ENCODE measurements around the gene CHST15.
"Not testable (repeated sequence)": the region's sequence is repeated elsewhere in the genome, so short reads cannot be mapped to it uniquely, and the experiment has no call there.

CHST15 gene

DNA sequence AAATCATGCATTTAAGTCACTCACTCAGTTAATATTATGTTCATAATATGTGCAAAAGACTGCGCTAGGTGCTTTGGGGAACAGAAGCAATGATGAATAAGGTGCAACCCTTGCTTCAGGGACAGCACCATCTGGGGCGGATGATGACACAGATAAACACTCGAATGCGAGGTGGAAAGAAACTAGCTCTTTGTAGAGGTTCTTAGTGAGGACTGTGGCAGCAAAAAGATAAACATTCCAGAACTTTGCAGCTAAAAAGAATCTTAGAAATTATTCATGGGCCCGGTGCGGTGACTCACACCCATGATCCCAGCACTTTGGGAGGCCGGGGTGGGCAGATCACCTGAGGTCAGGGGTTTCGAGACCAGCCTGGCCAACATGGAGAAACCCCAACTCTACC is 29.8 kb upstream of the CHST15 start:
- DNase-seq: no peak

DNA sequence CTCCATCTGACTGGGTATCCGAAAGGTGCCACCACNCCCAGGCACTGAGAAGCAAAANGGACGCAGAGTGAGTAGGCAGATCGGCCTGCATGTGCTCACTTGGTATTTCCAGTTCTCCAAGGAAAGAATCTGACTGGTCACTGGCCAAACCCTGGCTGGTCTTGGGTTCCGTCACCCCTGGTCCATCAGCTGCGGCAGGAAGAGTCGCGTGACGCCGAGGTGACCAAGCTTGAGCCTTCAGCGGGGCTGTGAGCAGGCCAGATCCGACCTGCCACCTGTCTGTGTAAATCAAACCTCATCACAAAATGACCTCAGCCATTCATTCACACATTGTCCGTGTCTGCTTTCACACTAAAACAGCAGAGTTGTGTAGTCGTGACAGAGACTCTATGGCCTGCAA is 28.8 kb upstream of the CHST15 start:
- no peak for DNase-seq

DNA sequence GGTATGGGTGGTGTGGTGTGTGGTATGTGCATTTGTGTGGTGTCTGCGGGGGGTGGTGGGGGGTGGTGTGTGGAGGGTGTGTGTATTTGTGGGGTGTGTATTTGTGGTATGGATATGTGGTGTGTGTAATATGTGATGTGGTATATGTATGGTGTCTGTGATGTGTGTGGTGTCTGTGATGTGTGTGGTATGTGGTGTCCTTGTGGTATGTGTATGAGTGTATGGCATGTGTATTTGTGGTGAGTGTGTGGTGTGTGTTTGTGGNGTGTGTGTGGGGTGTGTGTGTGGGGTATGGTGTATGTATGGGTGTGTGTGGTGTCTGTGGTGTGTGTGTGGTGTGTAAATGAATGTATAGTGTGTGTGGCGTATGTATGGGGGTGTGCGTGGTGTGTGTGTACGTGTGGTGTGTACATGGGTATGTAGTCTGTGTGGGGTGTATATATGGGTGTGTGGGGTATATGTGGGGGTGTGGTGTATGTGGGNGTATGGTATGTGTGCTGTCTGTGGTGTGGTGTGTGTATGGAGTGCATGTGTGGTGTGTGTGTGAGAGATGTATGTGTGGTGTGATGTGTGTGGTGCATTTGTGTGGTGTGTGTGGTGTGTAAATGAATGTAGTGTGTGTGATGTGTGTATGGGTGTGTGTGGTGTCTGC is 27.1 kb upstream of the CHST15 start:
- DNase-seq: no peak

DNA sequence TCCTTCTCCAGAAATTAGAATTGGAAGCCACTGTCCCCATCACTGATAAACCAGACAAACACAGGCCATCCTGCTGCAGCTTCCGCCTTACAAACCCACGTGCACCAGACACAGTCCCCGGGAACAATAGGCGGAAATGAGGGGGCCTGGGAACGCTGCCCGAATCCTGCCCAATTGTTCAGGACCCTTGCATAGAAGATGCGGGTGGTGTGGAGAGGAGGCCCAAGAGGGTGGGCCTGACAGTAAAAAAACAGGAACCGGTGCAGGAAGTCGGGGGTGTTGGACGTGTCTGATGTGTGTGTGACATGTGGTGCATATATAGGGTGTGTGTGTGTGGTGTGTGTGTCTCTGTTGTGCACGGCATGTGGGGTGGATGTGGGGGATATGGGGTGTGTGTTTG is 26.5 kb upstream of the CHST15 start:
- DNase-seq: no peak

DNA sequence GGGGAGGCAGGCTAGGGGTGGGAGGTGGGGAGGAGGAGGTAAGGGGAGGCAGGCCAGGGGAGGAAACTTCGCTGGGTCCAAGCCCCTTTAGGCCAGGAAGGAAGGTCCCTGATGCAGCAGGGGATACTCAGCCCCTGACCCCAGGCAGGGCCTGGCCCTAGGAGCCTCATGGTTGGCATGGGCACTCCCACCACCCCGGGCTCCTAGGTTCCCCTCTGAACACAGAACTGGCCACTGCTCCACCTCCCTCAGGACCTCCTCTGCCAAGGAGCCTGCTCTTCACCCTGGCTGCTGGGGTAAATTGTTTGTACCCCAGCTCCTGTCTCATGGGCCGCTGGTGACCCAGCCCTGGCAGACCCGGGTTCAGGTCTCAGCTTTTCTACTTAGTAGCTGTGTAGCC is 25.8 kb upstream of the CHST15 start:
- DNase-seq: no peak

DNA sequence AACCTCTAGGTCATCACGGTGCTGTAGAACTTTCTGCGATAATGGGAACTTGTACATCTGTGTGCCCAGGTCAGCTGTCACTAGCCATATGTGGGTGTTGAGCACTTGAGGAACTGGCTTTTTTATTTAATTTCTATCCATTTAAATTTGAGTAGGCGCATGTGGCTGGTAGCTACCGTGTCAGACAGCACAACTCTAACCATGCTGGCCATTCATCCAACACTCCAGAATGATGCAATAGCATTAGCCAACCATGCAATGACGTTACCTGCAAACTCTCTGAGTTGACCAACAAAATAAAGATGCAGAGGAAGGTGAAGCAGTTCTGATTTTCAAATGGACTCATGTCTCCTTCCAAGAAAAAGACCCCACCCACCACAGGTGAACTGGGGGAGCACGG is 24.4 kb upstream of the CHST15 start:
- DNase-seq: no peak

DNA sequence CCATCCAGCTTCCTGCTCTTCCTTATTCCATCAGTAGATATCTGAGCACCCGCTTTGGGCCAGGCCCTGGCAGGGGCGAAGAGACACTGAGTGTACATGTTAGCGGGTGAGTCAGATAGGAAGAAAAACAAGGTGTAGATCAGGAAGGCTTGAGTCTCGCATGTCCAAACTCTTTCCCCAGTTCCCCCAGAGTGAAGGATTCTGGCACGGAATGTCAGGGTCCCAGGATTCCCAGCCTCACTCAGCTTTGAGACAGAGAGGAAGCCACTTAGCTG is 24.1 kb upstream of the CHST15 start:
- no peak for DNase-seq

DNA sequence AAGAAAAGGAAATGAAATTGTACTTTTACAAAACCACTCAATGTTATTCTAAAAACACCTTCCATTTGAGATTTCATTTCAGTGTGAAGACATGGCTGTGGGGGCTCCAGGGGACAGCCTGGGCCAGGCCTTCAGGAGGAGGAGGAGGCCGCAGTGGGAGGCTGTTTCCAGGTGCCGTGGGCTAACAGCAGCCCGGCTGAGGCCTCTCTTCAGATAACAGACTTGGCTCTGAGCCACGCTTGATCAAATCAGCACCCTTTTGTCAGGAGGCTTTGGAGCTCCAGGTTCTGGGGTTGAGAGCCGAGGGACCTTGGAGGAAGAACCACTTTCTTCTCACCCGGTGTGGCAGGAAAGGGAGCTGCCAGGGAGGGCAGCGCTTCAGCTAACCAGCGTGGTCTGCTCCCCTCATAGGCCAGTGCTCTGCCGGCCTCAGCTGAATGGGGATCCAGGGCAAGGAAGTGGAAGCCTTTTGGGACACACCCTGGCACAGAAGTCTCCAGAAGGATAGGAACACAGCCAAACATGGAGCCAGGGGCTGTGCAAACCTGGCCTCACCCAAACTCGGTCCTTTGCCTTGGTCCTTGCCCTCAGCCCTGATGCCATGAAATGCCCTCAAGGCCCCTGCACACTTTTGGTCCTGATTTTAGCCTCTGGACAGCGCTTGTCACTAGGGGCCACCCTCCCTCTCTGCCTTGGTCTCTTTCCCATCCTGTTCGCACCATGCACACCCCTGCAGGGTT is 23.5 kb upstream of the CHST15 start:
- DNase-seq: no peak

DNA sequence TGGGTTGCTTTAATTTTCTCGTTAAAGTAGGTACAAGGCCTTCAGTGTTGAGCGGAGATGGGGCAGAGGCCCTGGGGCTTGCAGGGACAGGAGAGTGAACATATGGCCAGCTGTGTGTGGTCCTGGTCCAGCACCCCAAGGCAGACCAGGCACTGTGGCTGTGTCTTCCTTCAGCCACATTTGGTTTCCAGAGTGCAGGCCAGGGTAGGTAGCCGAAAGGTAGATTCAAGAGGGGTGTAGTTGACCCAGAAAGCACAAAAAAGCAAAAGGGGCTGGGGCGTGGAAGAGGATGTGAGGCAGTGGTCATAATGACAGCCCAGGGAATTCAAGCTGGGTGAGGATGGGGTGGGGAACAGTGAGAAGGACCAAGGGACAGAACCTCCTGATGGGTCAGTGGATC is 21.3 kb upstream of the CHST15 start:
- DNase-seq: no peak

DNA sequence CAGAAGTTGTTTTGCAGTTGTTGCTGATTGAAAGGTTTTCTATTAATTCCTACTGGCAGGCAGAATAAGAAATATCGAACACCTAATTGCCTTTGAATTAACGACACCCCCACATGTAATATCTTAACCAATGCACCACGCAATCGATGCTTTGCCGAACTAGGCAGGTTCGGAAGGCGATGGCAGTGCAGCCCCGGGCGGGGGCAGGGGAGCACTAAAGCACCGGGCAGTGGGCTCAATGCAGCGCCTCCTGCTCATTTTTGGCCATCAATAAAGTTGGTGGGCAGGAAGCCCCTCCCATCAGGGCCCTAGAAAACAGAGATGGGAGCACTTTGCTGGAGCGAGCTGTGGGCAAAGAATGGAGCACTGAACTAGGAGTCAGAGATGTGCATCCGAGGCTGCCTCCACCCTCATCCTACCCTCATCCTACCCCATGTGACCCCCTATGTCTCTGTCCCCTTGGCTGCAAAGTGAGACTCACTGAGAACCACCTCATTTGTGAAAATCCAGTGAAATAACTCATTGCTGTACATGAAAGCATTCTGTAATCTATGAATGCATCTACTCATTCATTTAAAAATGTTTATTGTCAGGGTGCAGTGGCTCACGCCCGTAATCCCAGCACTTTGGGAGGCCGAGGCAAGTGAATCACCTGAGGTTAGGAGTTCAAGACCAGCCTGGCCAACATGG is 19.6 kb upstream of the CHST15 start:
- DNase-seq: no peak

DNA sequence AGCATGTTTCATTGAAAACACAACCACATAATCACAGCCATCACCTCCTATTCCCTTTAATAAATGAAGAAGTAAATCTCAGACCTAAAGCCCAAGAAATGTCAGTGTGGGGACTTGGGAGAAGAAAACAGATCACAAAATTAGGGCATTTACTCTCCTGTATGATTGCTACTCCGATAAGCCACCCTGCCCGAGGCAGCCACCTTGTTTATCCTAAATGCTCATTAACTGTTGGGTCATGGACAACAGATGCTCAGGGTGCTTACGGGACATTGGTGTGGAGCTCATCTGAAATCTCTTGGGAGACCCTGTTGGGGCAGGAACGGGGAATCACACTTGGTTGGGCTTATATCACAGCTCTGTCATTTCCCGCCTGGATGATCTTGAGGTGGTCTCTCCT is 17.5 kb upstream of the CHST15 start:
- DNase-seq: no peak

DNA sequence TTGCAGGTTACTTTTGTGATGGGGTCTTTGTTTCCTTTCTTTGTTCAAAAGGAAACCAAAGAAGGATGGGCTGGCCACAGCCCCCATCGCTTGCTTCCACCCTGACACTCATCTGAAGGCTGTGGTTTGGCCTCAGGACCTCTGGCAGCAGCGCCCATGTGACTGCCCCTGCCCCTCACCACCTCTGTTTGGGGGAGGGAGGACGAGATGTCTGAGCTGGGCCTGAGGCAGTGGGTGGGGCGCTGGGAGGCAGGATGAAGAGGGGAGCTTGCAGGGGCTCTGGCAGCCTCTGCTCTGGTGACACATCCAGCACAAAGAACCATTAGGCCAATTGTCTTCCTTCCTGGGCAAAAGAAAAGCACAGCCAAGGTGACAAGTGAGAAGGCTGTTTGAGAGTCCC is 15.9 kb upstream of the CHST15 start:
- DNase-seq: no peak

DNA sequence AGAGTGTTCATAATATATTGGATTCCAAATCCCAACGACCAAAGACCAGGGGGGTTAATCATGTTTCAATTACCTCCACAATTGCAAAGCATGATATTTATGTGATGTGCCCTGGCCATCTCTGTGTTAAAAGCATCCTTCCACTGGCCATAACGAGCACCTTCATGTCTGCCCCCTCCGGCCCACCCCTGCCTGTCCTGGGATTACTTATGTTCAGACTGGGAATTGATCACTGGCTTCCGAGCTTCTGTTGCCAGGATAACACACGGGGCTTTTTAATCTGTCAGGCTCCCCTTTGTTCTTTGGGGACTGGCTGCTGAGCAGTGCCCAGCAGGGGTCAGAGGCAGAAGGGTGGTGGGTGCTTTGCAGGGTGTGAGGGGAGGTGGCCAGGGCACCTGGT is 13.7 kb upstream of the CHST15 start:
- no peak for DNase-seq

DNA sequence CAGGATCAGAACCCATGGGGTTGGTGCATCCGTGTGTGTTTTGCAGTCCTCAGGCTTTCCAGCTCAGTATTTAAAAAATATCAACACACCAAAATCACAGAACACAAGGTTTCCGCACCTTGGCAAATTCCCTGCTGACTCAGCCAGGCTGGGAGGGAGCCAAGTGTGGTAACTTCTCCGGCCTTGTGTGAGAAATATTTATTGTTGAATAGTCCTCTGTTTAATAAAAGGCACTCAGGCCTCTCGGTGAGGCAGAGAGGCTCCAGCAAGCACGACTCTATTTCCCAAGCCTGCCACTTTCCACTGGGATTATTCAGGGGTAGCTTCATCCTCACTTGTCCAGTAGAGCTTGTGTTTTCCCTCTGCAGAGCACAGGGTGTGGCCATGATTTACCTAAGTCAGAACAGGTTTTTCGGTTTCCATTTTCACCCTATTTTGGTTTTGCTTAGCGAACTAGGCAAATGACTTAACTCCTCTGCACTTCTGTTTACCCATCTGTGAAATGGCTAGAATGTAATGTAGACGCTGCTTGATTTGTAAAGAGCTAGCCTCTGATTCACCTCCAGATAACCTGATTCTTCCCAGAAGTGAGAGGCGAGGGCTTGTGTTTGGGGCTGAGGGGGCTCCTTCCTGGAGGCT is 13.0 kb upstream of the CHST15 start:
- no peak for DNase-seq

DNA sequence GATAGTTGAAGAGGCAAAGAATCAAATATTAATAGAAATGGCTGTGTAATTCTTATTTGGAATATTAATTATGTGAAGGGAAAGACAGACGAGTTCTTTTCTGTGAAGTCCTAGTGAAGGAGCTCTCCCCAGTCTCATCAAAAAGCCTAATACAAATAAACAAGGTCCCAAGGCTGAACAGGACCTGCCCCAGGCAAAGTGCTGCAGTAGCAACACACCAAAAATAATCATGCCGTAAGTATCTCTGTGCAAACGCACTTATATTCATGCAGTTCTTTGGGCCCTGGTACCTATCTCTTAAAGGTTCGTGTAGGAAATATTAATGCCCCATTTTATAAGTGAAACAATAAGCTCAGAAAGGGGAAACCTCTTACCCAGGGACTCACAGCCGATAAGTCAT is 12.2 kb upstream of the CHST15 start:
- no peak for DNase-seq

DNA sequence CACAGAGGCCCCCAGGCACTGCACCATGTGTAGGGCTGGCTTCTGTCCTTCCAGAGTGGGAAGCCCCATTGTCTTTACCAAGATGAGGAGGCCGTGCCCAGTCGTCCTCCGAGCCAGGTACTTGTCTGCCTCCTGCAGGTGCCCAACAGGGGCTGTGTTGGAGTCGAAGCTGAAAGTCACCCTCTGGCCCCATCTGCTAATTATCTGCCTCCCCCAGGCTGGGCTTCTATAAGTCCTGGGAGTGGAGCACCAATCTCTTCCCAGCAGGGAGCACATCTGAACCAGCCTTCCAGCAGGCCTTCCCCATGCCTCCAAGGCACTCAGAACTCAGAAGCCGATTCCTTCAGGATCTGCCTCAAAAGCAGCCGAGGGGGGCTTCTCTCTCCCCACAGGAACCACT is 11.6 kb upstream of the CHST15 start:
- DNase-seq: no peak

DNA sequence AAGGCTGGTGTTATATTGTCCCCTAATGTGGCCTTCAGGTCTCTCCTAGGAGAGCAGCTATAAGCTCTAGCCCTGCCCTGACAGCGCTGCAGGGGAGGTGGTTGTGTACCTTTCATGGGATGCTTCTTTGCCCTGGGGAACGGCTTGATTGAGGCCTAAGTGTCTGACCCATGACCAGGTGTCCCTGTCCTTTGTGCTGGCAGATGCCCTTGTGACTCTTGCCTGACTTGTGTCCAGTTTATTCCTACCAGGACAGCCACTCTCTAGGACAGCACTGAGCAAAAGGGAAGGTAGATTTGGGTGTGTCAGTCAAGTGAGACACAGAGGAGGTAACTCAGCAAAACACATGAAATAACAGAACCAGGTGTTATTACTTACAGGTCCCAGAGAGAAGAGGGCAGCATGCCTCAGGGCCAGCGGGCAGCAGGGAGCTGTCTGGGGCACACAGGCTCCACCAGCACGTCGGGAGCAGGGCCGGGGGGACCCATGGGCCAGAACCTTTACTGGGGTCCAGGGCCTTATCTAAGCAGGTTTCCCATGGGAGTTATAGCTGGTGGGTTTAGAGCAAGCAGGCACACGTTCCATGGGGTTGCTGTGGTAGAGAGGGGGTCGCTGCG is 10.7 kb upstream of the CHST15 start:
- no peak for DNase-seq

DNA sequence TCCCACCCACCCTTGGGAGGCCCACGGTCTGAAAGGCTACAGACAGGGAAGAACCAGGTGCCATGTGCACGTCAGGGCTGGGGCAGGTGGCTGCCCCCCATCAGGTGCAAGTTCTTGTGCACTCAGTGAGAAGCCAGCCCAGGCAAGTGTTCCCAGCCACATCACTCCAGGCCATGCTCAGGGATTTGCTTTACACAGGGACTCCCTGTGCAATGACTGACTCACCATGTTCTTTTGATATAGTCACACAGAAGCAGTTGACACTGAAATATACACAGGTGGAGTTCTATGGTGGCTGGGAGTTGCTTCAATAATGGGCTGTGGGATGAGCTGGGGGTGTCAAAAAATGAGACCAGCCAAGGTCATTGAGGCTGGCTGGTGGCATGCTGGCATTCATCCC is 8.0 kb upstream of the CHST15 start:
- DNase-seq: no peak

DNA sequence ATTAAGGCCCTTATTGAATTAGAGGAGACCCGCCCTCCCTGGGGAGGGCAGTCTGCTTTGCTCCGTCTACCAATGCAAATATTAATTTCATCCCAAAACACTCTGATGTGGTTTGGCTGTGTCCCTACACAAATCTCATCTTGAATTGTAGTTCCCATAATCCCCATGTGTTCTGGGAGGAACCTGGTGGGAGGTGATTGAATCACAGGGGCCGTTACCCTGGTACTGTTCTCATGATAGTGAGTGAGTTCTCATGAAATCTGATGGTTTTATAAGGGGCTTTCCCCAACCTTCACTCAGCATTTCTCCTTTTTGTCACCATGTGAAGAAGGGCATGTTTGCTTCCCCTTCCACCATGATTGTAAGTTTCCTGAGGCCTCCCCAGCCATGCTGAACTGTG is 7.3 kb upstream of the CHST15 start:
- DNase-seq: not testable (repeated sequence)

DNA sequence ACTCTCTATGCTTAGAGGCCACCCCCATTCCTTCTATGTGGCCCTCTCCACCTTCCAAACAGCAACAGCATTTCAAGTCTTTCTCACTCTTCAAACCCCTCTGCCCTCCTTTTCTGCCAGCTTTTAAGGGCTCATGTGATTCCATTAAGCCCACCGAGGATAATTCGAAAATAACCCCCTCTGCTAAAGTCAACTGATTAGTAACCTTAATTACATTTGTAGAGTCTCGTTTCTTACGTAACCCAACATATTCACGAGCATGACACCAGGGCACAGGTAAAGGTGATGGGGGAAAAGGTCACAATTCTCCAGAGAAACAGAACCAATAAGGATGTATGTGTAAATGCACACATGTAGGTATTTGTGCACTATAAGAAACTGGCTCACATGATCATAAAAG is 6.7 kb upstream of the CHST15 start:
- DNase-seq: no peak

DNA sequence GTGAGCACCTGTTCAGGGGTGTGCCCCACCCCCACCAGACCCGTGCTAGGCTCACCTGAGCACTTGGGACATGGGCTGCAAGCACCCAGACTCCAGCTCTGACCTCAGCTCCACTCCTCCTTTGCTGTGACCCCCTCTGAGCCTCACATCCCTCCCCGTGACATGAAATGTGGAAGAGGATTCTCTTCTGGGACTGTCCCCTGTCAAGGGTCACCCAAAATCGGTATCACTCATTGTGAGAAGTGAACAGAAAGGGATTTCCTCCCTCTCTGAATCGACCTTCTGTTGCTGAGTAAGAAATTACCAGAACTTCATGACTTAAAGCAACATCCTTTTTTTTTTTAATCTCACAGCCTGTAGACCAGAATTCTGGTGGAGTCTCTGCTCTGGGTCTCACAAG is 6.2 kb upstream of the CHST15 start:
- no peak for DNase-seq

DNA sequence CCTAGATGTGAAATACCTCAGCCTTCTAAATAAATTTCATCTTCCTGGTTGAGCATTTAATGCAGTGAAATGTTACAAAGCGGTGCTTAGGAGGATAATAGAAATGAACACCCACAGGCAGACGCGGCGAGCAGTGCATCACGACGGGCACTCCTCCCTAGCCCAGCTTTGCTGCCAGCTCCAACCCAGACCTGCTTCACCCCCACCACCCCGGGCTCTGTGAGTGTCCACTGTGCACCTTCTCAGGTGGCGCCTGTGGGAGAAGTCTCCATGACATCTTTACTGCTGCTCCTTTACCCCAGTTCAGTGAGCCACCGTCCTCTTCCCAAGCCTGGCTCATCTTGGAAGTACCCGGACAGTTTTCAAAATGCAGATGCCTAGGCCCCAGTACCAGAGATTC is 5.2 kb upstream of the CHST15 start:
- DNase-seq: no peak

DNA sequence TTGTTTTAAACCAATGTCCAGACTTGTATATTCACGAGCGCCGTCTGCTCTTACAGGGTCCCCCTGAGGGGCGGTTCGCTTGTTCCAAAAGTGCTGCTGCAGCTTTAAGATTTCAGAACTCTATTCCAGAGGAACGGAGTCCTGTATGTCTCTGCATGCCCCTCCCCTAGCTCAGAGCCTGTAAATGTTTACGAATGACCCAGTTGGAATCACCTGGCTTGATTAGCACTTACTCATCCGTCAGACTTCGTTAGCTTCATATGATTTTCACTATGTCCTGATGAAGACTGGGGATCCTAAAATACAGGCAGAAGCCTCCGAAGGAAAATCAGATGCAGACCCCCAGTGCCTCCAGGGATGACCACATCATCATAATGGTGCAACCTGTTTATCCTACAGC is 4.5 kb upstream of the CHST15 start:
- DNase-seq: no peak

DNA sequence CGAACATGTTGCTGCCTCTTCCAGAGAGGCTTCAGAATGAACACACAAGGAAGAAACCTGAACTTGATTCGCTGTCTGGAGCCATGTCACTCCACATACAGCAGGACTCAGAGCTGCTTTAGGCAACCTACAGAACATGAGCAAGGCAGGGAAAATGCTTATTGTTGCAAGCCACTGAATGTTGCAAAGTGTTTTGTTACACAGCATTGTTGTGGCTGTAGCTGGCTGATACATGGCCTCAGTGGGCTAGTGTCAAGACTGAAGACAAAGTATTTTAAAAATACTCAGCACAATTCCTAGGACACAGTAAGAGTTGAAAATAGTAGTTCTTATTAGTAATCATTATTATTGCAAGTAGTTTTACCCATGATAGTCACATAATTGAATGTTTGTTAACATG is 3.1 kb upstream of the CHST15 start:
- DNase-seq: no peak
